ENCODE results near the gene TMEM184B. TPM values are rescaled to one million over a fixed set of nuclear protein-coding genes. Genes with fewer than 3 reads are reported as not detected.

Gene TMEM184B
- polyA plus RNA-seq, 1 experiment: 36.8 TPM

GRCh38 chr22:38300197-38300945 is 27.6 kb upstream of the TMEM184B start:
- CTCF ChIA-PET: no interaction called here
- Histone ChIP-seq H3K27ac (ENCODE audit: low read depth, low read length) (no peak overlapping the region), H3K27me3 (ENCODE audit: control insufficient read depth, insufficient read depth, low read length) (no peaks in the 10 kb centered on the region), H3K4me3 (ENCODE audit: low read depth, low read length) (no peak overlapping the region), H3K9me3 (ENCODE audit: control insufficient read depth, insufficient read depth, low read length) (no peaks in the 10 kb centered on the region; the same call in 1 of the 2 replicates)
- POLR2A ChIA-PET: interaction anchor here (0.5 kb wide), 1 partner anchor 15 kb away, joined by 6 read pairs; no protein-coding TSS in a partner anchor
- TF ChIP-seq CTCF (IDR thresholded peaks at IDR 0.05; ENCODE audit: low read depth, low read length): no peak
- no peak for DNase-seq (ENCODE audit: low read depth, low spot score)

GRCh38 chr22:38299770-38300102 is 26.9 kb upstream of the TMEM184B start:
- Histone ChIP-seq H3K4me3 (ENCODE audit: low read depth, low read length) (no peak overlapping the region), H3K27me3 (ENCODE audit: control insufficient read depth, insufficient read depth, low read length) (no peaks in the 10 kb centered on the region), H3K27ac (ENCODE audit: low read depth, low read length) (no peak overlapping the region), H3K9me3 (ENCODE audit: control insufficient read depth, insufficient read depth, low read length) (no peaks in the 10 kb centered on the region; the same call in 1 of the 2 replicates)
- TF ChIP-seq CTCF (IDR thresholded peaks at IDR 0.05; ENCODE audit: low read depth, low read length): no peak
- DNase-seq (ENCODE audit: low read depth, low spot score): no peak
- POLR2A ChIA-PET: no interaction called here
- CTCF ChIA-PET: no interaction called here

- POLR2A ChIA-PET: no interaction called here
These were observed 25.6 kb upstream of the TMEM184B start for GRCh38 chr22:38298312-38299005.

GRCh38 chr22:38296372-38296771 is 23.6 kb upstream of the TMEM184B start:
- no peak overlapping the region for H3K4me3 ChIP-seq (ENCODE audit: low read depth, low read length)
- no peaks in the 10 kb centered on the region; the same call in 1 of the 2 replicates for H3K9me3 ChIP-seq (ENCODE audit: control insufficient read depth, insufficient read depth, low read length)
- POLR2A ChIA-PET: no interaction called here
- no peak overlapping the region for H3K27ac ChIP-seq (ENCODE audit: low read depth, low read length)
- H3K27me3 ChIP-seq (ENCODE audit: control insufficient read depth, insufficient read depth, low read length): no peaks in the 10 kb centered on the region
- no peak for TF ChIP-seq CTCF (IDR thresholded peaks at IDR 0.05; ENCODE audit: low read depth, low read length)
- DNase-seq (ENCODE audit: low read depth, low spot score): no peak
- CTCF ChIA-PET: no interaction called here

More at GRCh38 chr22:38298312-38299005, 25.6 kb upstream of the TMEM184B start:
- CTCF ChIA-PET: interaction anchor here (1.6 kb wide), 1 partner anchor 10 kb away, joined by 4 read pairs; no protein-coding TSS in a partner anchor
- H3K27ac ChIP-seq (ENCODE audit: low read depth, low read length): peak overlapping the region; percentile 52
- no peak for DNase-seq (ENCODE audit: low read depth, low spot score)
- no peaks in the 10 kb centered on the region; the same call in 1 of the 2 replicates for H3K9me3 ChIP-seq (ENCODE audit: control insufficient read depth, insufficient read depth, low read length)
- H3K4me3 ChIP-seq (ENCODE audit: low read depth, low read length): no peak overlapping the region
- no peak; the same call in 1 of the 2 replicates for TF ChIP-seq CTCF (IDR thresholded peaks at IDR 0.05; ENCODE audit: low read depth, low read length)
- H3K27me3 ChIP-seq (ENCODE audit: control insufficient read depth, insufficient read depth, low read length): no peaks in the 10 kb centered on the region

- no peak for DNase-seq (ENCODE audit: low read depth, low spot score)
- Histone ChIP-seq H3K27me3 (ENCODE audit: control insufficient read depth, insufficient read depth, low read length) (no peaks in the 10 kb centered on the region), H3K4me3 (ENCODE audit: low read depth, low read length) (no peak overlapping the region), H3K9me3 (ENCODE audit: control insufficient read depth, insufficient read depth, low read length) (no peaks in the 10 kb centered on the region; the same call in 1 of the 2 replicates), H3K27ac (ENCODE audit: low read depth, low read length) (no peak overlapping the region)
- ChIA-PET POLR2A (no interaction called here), CTCF (no interaction called here)
- no peak for TF ChIP-seq CTCF (IDR thresholded peaks at IDR 0.05; ENCODE audit: low read depth, low read length)
These were observed 23.1 kb upstream of the TMEM184B start for GRCh38 chr22:38295863-38296262.
